Endothelial cell (in vitro differentiated cells): ENCODE results near the gene OLFM2. TPM values are rescaled to one million over a fixed set of nuclear protein-coding genes. Genes with fewer than 3 reads are reported as not detected.
"Not testable (repeated sequence)": the region's sequence is repeated elsewhere in the genome, so short reads cannot be mapped to it uniquely, and the experiment has no call there.

Experiments used
- DNase-seq: peaks from one replicate; pipeline ENCODE4 v3.0.0; 2021; ENCODE audit warnings: low spot score
- H3K27ac Mint-ChIP-seq: one replicate; pipeline ENCODE4 v1.8.0; 2021; ENCODE audit warnings: mixed read lengths, inconsistent platforms; ENCODE audit not compliant: unreplicated experiment
- H3K27me3 Mint-ChIP-seq: one replicate; pipeline ENCODE4 v1.8.0; 2021; ENCODE audit warnings: mild to moderate bottlenecking, moderate library complexity, mixed read lengths, inconsistent platforms; ENCODE audit not compliant: unreplicated experiment
- H3K36me3 Mint-ChIP-seq: one replicate; pipeline ENCODE4 v1.8.0; 2021; ENCODE audit warnings: mild to moderate bottlenecking, low read depth, mixed read lengths, inconsistent platforms; ENCODE audit not compliant: unreplicated experiment
- H3K4me1 Mint-ChIP-seq: one replicate; pipeline ENCODE4 v1.8.0; 2021; ENCODE audit warnings: mild to moderate bottlenecking, mixed read lengths, inconsistent platforms; ENCODE audit not compliant: unreplicated experiment
- H3K4me3 Mint-ChIP-seq: one replicate; pipeline ENCODE4 v1.8.0; 2021; ENCODE audit warnings: mild to moderate bottlenecking, mixed read lengths, inconsistent platforms; ENCODE audit not compliant: unreplicated experiment
- H3K9me3 Mint-ChIP-seq: one replicate; pipeline ENCODE4 v1.8.0; 2021; ENCODE audit warnings: mixed read lengths, inconsistent platforms; ENCODE audit not compliant: unreplicated experiment
- total RNA-seq: library from RNA; stranded (reverse); fragmentation: NEBNext Ultra II Directional; extraction: Animal tissue kit (Norgen Biotek cat#: 25700); gene quantifications from one replicate; pipeline ENCODE4 v1.2.1, GENCODE V29; 2021; ENCODE audit not compliant: unreplicated experiment
- TF ChIP-seq, protein P1 (sequence below): fragments of 200-600 bp; sonication (generic); IDR thresholded peaks from one replicate; pipeline ENCODE4 v1.5.0; 2021; ENCODE audit warnings: antibody characterized with exemption; ENCODE audit not compliant: unreplicated experiment

Gene OLFM2
- total RNA-seq, 1 donor from 2014 or later: 12.0 TPM

GRCh38 chr19:9953802-9954542 is 17.7 kb upstream of the OLFM2 start:
- no peak for DNase-seq
- Mint-ChIP-seq H3K4me1 (no peaks in the 10 kb centered on the region), H3K9me3 (no peaks in the 10 kb centered on the region), H3K27ac (no peak overlapping the region), H3K27me3 (peaks cover 1% of the 10 kb centered on the region), H3K4me3 (no peak overlapping the region), H3K36me3 (no peaks in the 10 kb centered on the region)
- TF ChIP-seq, protein P1, sequence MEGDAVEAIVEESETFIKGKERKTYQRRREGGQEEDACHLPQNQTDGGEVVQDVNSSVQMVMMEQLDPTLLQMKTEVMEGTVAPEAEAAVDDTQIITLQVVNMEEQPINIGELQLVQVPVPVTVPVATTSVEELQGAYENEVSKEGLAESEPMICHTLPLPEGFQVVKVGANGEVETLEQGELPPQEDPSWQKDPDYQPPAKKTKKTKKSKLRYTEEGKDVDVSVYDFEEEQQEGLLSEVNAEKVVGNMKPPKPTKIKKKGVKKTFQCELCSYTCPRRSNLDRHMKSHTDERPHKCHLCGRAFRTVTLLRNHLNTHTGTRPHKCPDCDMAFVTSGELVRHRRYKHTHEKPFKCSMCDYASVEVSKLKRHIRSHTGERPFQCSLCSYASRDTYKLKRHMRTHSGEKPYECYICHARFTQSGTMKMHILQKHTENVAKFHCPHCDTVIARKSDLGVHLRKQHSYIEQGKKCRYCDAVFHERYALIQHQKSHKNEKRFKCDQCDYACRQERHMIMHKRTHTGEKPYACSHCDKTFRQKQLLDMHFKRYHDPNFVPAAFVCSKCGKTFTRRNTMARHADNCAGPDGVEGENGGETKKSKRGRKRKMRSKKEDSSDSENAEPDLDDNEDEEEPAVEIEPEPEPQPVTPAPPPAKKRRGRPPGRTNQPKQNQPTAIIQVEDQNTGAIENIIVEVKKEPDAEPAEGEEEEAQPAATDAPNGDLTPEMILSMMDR: no peak

- H3K36me3 Mint-ChIP-seq: no peaks in the 10 kb centered on the region
- H3K4me3 Mint-ChIP-seq: no peak overlapping the region
- no peaks in the 10 kb centered on the region for H3K9me3 Mint-ChIP-seq
- TF ChIP-seq, protein P1: no peak
- H3K4me1 Mint-ChIP-seq: no peaks in the 10 kb centered on the region
- no peak for DNase-seq
- H3K27ac Mint-ChIP-seq: no peak overlapping the region
- H3K27me3 Mint-ChIP-seq: peaks cover 3% of the 10 kb centered on the region
Measured at GRCh38 chr19:9952276-9952675, 16.0 kb upstream of the OLFM2 start.

- no peaks in the 10 kb centered on the region for H3K4me1 Mint-ChIP-seq
- TF ChIP-seq, protein P1: no peak
- no peaks in the 10 kb centered on the region for H3K36me3 Mint-ChIP-seq
- no peak overlapping the region for H3K4me3 Mint-ChIP-seq
- no peak for DNase-seq
- no peak overlapping the region for H3K27ac Mint-ChIP-seq
- H3K27me3 Mint-ChIP-seq: peaks cover 3% of the 10 kb centered on the region
- H3K9me3 Mint-ChIP-seq: no peaks in the 10 kb centered on the region
Measured at GRCh38 chr19:9947441-9947840, 11.1 kb upstream of the OLFM2 start.

- not testable (repeated sequence) for H3K27me3 Mint-ChIP-seq, H3K4me3 Mint-ChIP-seq, DNase-seq, H3K4me1 Mint-ChIP-seq, H3K27ac Mint-ChIP-seq, H3K9me3 Mint-ChIP-seq, H3K36me3 Mint-ChIP-seq
Measured at GRCh38 chr19:9946528-9947125, 10.3 kb upstream of the OLFM2 start.

DNA sequence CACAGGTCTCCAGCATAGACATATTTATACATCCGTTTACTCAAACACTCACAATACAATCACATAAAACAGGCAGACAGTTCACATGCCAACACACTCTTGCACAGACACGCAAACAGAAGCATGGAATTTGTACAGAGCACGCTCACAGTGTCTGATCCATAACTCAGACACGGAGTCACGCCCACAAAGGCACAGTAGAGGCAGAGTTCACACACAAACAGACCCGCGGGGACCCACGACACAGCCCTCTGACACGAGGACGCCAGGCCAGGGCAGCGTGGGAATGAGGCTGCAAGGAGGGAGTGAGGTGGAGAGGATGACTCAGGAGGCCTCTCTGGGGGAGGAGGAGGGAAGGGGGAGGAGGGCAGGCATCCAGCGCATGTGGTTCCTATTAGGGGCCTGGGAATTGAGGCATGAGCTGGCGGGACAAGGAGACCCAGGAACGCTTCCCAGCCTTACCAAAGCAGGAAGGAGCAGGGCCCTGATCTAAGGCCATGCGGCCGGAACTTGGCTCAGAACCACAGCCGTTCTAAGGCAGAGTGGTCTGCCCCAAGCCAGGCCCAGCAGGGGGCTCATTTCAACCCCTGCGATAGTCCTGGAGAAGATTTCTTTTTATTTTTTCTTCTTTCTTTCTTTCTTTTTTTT is 9.1 kb upstream of the OLFM2 start:
- Mint-ChIP-seq H3K36me3 (no peaks in the 10 kb centered on the region), H3K4me1 (no peaks in the 10 kb centered on the region), H3K4me3 (no peak overlapping the region), H3K9me3 (peaks cover 5% of the 10 kb centered on the region), H3K27me3 (peaks cover 4% of the 10 kb centered on the region), H3K27ac (no peak overlapping the region)
- TF ChIP-seq, protein P1: no peak
- no peak for DNase-seq
